ENCODE measurements around the gene TFDP2. TPM values are rescaled to one million over a fixed set of nuclear protein-coding genes. Genes with fewer than 3 reads are reported as not detected.
"Not testable (repeated sequence)": the region's sequence is repeated elsewhere in the genome, so short reads cannot be mapped to it uniquely, and the experiment has no call there.

The TFDP2 gene
- total and polyA plus RNA-seq, 10 donors, result 4.1 to 40.5 (median 27.9) TPM

GRCh38 chr3:142013326-142013980, 135.9 kb downstream of the TFDP2 start:
- Histone ChIP-seq H3K4me3 (no peak overlapping the region), H3K36me3 (peaks cover 0 to 13% (median 0%) of the 10 kb centered on the region in 6 donors), H3K27me3 (replicated peaks in 1 of 7) (no peaks in the 10 kb centered on the region), H3K9me3 (no peaks in the 10 kb centered on the region), H3K4me1 (no peaks in the 10 kb centered on the region), H3K27ac (no peak overlapping the region)
- 74 to 85% (median 80%) methylated on average over 2 of the region's 2 CpGs for WGBS, 5 donors
- TF ChIP-seq POLR2A (IDR thresholded peaks at IDR 0.05) (no peak), POLR2AphosphoS5 (IDR thresholded peaks at IDR 0.05) (no peak), CTCF (IDR thresholded peaks at IDR 0.05 in 8 of 11, conservative IDR thresholded peaks at IDR 0.05 in 3 of 11) (no peak)
- DNase-seq, result no peak
- intact Hi-C loops (cut with DNase I; ENCODE audit: low total_unique reads), result no loop called here

- no peak for TF ChIP-seq POLR2AphosphoS5 (IDR thresholded peaks at IDR 0.05)
- Histone ChIP-seq H3K4me3 (no peak overlapping the region), H3K27ac (no peak overlapping the region), H3K27me3 (replicated peaks in 1 of 7) (no peaks in the 10 kb centered on the region), H3K9me3 (no peaks in the 10 kb centered on the region), H3K4me1 (no peaks in the 10 kb centered on the region), H3K36me3 (peaks cover 0 to 20% (median 3%) of the 10 kb centered on the region in 6 donors)
- intact Hi-C loops (cut with DNase I; ENCODE audit: low total_unique reads), result no loop called here
- DNase-seq, result no peak
- 80 to 97% (median 89%) methylated on average over 1 of the region's 1 CpG for WGBS, 5 donors
Observed at GRCh38 chr3:142009029-142009428, 140.3 kb downstream of the TFDP2 start.

GRCh38 chr3:142007710-142008399, 141.5 kb downstream of the TFDP2 start:
- Histone ChIP-seq H3K27ac (no peak overlapping the region), H3K4me1 (no peaks in the 10 kb centered on the region), H3K36me3 (peaks cover 0 to 23% (median 3%) of the 10 kb centered on the region in 6 donors), H3K27me3 (replicated peaks in 1 of 7) (no peaks in the 10 kb centered on the region), H3K4me3 (no peak overlapping the region), H3K9me3 (no peaks in the 10 kb centered on the region)
- intact Hi-C loops (cut with DNase I; ENCODE audit: low total_unique reads), result no loop called here
- WGBS, 5 donors, result 91 to 97% (median 96%) methylated on average over 8 of the region's 8 CpGs
- TF ChIP-seq POLR2A (IDR thresholded peaks at IDR 0.05), result no peak
- no peak for TF ChIP-seq POLR2AphosphoS5 (IDR thresholded peaks at IDR 0.05)
- no peak for TF ChIP-seq CTCF (IDR thresholded peaks at IDR 0.05 in 8 of 11, conservative IDR thresholded peaks at IDR 0.05 in 3 of 11)
- no peak for DNase-seq

GRCh38 chr3:142004957-142005356, 144.4 kb downstream of the TFDP2 start:
- H3K4me1 ChIP-seq; H3K9me3 ChIP-seq; H3K27ac ChIP-seq; H3K4me3 ChIP-seq; intact Hi-C loops (cut with DNase I; ENCODE audit: low total_unique reads); DNase-seq; H3K27me3 ChIP-seq (replicated peaks in 1 of 7): not testable (repeated sequence)
- peaks cover 0 to 31% (median 3%) of the 10 kb centered on the region in 6 donors for H3K36me3 ChIP-seq
- WGBS, 5 donors, result 91 to 95% (median 93%) methylated on average over 7 of the region's 7 CpGs

GRCh38 chr3:142004025-142004424, 145.3 kb downstream of the TFDP2 start:
- Histone ChIP-seq H3K9me3 (no peaks in the 10 kb centered on the region), H3K4me3 (no peak overlapping the region), H3K36me3 (peaks cover 0 to 34% (median 3%) of the 10 kb centered on the region in 6 donors), H3K4me1 (no peaks in the 10 kb centered on the region), H3K27ac (no peak overlapping the region), H3K27me3 (replicated peaks in 1 of 7) (no peaks in the 10 kb centered on the region)
- intact Hi-C loops (cut with DNase I; ENCODE audit: low total_unique reads), result no loop called here
- no peak for DNase-seq
- no peak for TF ChIP-seq POLR2AphosphoS5 (IDR thresholded peaks at IDR 0.05)
- no peak for TF ChIP-seq POLR2A (IDR thresholded peaks at IDR 0.05)
- no peak for TF ChIP-seq CTCF (IDR thresholded peaks at IDR 0.05 in 8 of 11, conservative IDR thresholded peaks at IDR 0.05 in 3 of 11)
